ENCODE measurements around the gene AADACL4. TPM values are rescaled to one million over a fixed set of nuclear protein-coding genes. Genes with fewer than 3 reads are reported as not detected.
A peak's percentile ranks its signal among the peaks of the same experiment; 100 is the strongest.

AADACL4 gene
- total and polyA plus RNA-seq, 2 donors (not counting 1 experiment from before 2014, with no cell fraction given) = not detected

DNA sequence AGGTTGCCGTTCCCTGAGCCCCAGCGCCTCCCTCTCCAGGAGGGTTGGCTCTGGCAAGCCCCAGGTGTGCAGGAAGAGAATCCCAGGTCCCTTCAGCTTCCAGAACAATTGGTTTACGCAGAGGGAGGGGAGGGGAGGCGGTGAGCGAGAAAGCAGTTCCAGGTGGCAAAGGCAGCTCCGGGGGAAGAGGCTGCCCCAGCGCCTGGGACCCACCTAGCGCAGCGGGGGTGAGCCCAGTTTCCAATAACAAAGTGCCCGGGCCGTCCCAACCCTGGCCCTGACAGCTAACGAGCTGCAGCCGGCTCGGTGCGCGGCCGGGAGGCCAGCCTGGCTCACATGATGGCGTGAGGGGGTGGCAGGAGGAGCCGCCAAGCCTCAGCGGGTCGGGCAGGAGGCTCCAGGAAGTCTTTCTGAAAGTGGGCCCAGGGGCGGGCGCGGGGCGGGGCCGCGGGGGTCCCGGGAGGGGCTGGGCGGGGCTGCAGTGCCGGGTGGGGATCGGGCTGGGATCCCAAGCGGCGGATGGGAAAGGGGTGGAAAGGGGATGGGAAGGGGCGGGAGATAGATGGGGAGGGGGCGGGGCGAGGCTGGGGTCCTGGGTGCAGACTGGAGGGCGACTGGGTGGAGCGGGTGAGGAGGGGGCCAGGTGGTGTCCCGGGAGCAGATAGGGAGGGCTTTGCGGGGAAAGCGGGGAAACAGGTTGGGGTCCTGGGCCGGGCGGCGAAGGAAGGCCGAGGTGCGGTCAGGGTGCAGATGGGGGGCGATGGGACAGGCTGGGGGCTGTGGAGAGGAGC, 48.7 kb upstream of the AADACL4 start:
- no peaks in the 10 kb centered on the region for H4K20me1 ChIP-seq (ENCODE audit: control insufficient read depth, insufficient read depth, low read length, poor library complexity, severe bottlenecking)
- Mint-ChIP-seq H3K4me3 (peak overlapping the region; percentile 85), H3K27me3 (peaks cover 28% of the 10 kb centered on the region), H3K4me1 (peaks cover 11% of the 10 kb centered on the region), H3K9me3 (ENCODE audit: insufficient read depth) (no peaks in the 10 kb centered on the region), H3K27ac (peak overlapping the region; percentile 33)
- peak overlapping the region; percentile 64 for H3K9ac ChIP-seq (ENCODE audit: low read length)
- no peaks in the 10 kb centered on the region for H3K9me3 ChIP-seq (ENCODE audit: control extremely low read depth in 1 of 3, control insufficient read depth in 2 of 3, insufficient read depth in 1 of 3, low read length in 2 of 3)
- peak overlapping the region; percentile 88 for H2AFZ ChIP-seq (ENCODE audit: insufficient read depth, low read depth, low read length, poor library complexity, severe bottlenecking)
- peaks cover 8 to 15% of the 10 kb centered on the region in 2 donors for H3K4me1 ChIP-seq (ENCODE audit: control insufficient read depth in 2 of 2, insufficient read depth in 2 of 2, low read length in 2 of 2)
- intact Hi-C loops (cut with micrococcal nuclease) = no loop called here
- ChIA-PET CTCF (interaction anchor here (1.3 kb wide), 1 partner anchor 17 kb away, joined by 3 read pairs; no protein-coding TSS in a partner anchor), POLR2A (interaction anchor here (0.7 kb wide), 1 partner anchor 279 kb away, joined by 4 read pairs; no protein-coding TSS in a partner anchor)
- WGBS (ENCODE audit: insufficient coverage) = 6% methylated on average over 36 of the region's 47 CpGs
- ATAC-seq (ENCODE audit: low read depth) (peak; percentile 73), DNase-seq (peak; percentile 43)
- H3K79me2 ChIP-seq (ENCODE audit: control insufficient read depth, insufficient read depth, low read length) = no peaks in the 10 kb centered on the region
- H3K4me2 ChIP-seq (replicated peaks; ENCODE audit: low read depth, low read length, poor library complexity, severe bottlenecking) = peak overlapping the region; percentile 89
- no peaks in the 10 kb centered on the region for H3K36me3 ChIP-seq (replicated peaks in 1 of 2; ENCODE audit: control extremely low read depth in 1 of 2, control insufficient read depth in 1 of 2, extremely low read depth in 1 of 2, insufficient read depth in 2 of 2, low read length in 1 of 2)
- no peak overlapping the region for H3K27ac ChIP-seq (ENCODE audit: low read length in 2 of 2)
- H3K4me3 ChIP-seq (ENCODE audit: control extremely low read depth in 1 of 5, extremely low read depth in 1 of 5, insufficient read depth in 1 of 5, low read depth in 2 of 5, low read length in 4 of 5) = peak overlapping the region in 4 of 5 experiments; percentile 37 to 73 (median 58)
- no peak for TF ChIP-seq EZH2 (IDR thresholded peaks at IDR 0.05; ENCODE audit: borderline replicate concordance, insufficient read depth, low read depth, low read length, poor library complexity, severe bottlenecking)
- no peak for TF ChIP-seq CTCF (IDR thresholded peaks at IDR 0.05)
- peaks cover 0 to 27% (median 6%) of the 10 kb centered on the region in 4 experiments for H3K27me3 ChIP-seq (replicated peaks in 1 of 4; ENCODE audit: control extremely low read depth in 1 of 4, control insufficient read depth in 3 of 4, insufficient read depth in 4 of 4, low read length in 3 of 4)

DNA sequence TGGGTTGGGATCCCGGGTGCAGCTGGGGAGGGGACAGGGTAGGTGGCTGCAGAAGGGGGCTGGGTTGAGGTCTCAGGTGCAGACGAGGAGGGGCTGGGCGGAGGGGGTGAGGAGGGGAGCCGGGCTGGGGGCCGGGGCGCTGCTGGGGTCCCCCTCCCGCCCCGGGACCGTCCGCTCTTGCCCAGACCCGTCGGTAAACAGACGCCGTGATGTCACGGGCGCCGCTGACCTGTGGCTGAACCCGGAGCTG, 48.2 kb upstream of the AADACL4 start:
- Histone ChIP-seq H3K9ac (ENCODE audit: low read length) (peak overlapping the region; percentile 64), H3K36me3 (replicated peaks in 1 of 2; ENCODE audit: control extremely low read depth in 1 of 2, control insufficient read depth in 1 of 2, extremely low read depth in 1 of 2, insufficient read depth in 2 of 2, low read length in 1 of 2) (no peaks in the 10 kb centered on the region), H3K4me1 (ENCODE audit: control insufficient read depth in 2 of 2, insufficient read depth in 2 of 2, low read length in 2 of 2) (peaks cover 8 to 15% of the 10 kb centered on the region in 2 donors), H3K4me3 (ENCODE audit: control extremely low read depth in 1 of 5, extremely low read depth in 1 of 5, insufficient read depth in 1 of 5, low read depth in 2 of 5, low read length in 4 of 5) (peak overlapping the region in 4 of 5 experiments; percentile 22 to 73 (median 58)), H4K20me1 (ENCODE audit: control insufficient read depth, insufficient read depth, low read length, poor library complexity, severe bottlenecking) (no peaks in the 10 kb centered on the region), H3K79me2 (ENCODE audit: control insufficient read depth, insufficient read depth, low read length) (no peaks in the 10 kb centered on the region), H3K27me3 (replicated peaks in 1 of 4; ENCODE audit: control extremely low read depth in 1 of 4, control insufficient read depth in 3 of 4, insufficient read depth in 4 of 4, low read length in 3 of 4) (peaks cover 0 to 27% (median 6%) of the 10 kb centered on the region in 4 experiments), H3K27ac (ENCODE audit: low read length in 2 of 2) (no peak overlapping the region), H2AFZ (ENCODE audit: insufficient read depth, low read depth, low read length, poor library complexity, severe bottlenecking) (peak overlapping the region; percentile 88), H3K4me2 (replicated peaks; ENCODE audit: low read depth, low read length, poor library complexity, severe bottlenecking) (peak overlapping the region; percentile 89), H3K9me3 (ENCODE audit: control extremely low read depth in 1 of 3, control insufficient read depth in 2 of 3, insufficient read depth in 1 of 3, low read length in 2 of 3) (no peaks in the 10 kb centered on the region)
- ChIA-PET POLR2A (interaction anchor here (0.5 kb wide), 1 partner anchor 477 kb away, joined by 3 read pairs; no protein-coding TSS in a partner anchor), CTCF (interaction anchor here (1.3 kb wide), 1 partner anchor 16 kb away, joined by 3 read pairs; no protein-coding TSS in a partner anchor)
- intact Hi-C loops (cut with micrococcal nuclease) = no loop called here
- peaks cover 11% of the 10 kb centered on the region for H3K4me1 Mint-ChIP-seq
- no peak overlapping the region for H3K27ac Mint-ChIP-seq
- WGBS (ENCODE audit: insufficient coverage) = 2% methylated on average over 18 of the region's 18 CpGs
- DNase-seq (no peak), ATAC-seq (ENCODE audit: low read depth) (peak; percentile 54)
- peak overlapping the region; percentile 71 for H3K4me3 Mint-ChIP-seq
- TF ChIP-seq EZH2 (IDR thresholded peaks at IDR 0.05; ENCODE audit: borderline replicate concordance, insufficient read depth, low read depth, low read length, poor library complexity, severe bottlenecking) = no peak
- TF ChIP-seq CTCF (IDR thresholded peaks at IDR 0.05) = no peak
- peaks cover 28% of the 10 kb centered on the region for H3K27me3 Mint-ChIP-seq
- H3K9me3 Mint-ChIP-seq (ENCODE audit: insufficient read depth) = no peaks in the 10 kb centered on the region

All from B cell (primary cell).